Retinal pigment epithelial cell (primary cell): ENCODE results near the gene CHID1.
A peak's percentile ranks its signal among the peaks of the same experiment; 100 is the strongest.

Experiments
- DNase-seq: peaks from one replicate; pipeline ENCODE4 v3.0.0-alpha.2; 2010; ENCODE audit warnings: low read depth
- H3K4me3 ChIP-seq: 2 replicates; pipeline ENCODE4 v1.5.1; 2011; ENCODE audit warnings: mild to moderate bottlenecking, low read length, control low read depth, moderate library complexity
- CTCF ChIP-seq: conservative IDR thresholded peaks from 2 replicates; pipeline ENCODE4 v1.5.1; 2011; ENCODE audit warnings: low read depth, low read length, control low read depth, inconsistent platforms

Gene CHID1

DNA sequence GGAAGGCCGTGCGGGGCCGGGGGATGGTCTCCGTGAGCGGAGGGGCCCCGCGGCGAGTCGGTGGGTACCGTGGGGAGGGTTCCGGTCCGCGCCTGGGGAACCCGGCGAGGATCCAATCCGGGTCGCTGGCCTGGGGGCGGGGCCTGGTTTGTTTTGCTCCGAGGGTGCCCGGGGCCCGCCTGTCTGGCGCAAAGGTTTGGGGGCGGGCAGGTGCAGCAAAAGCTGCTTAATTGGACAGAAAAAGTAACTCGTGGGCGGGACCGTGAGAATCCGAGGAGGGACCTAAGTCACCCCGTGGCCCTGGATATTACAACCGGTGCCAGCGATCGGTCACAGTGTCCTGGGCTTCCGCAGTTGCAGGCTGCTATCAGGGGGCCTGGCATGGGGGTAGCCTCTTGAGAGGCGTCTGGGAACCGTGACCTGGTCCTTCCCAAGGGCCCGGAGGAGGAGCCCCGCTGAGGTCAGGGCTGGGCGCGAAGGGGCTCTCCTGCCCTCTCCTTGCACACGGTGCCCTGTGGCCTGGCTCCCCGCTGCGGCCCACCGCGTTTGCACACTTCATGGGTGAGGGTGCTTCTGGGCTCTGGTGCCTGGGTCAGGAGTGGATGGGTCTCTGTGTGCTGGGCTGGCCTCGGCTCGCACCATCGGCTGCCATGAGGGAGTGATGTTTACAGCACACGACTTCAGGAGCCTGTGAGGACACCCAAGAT, 90.5 kb downstream of the CHID1 start:
- peak overlapping the region; percentile 63 for H3K4me3 ChIP-seq
- no peak for DNase-seq

GRCh38 chr11:819129-819931, 91.3 kb downstream of the CHID1 start:
- DNase-seq = no peak

More for the DNA sequence above, 90.5 kb downstream of the CHID1 start:
- TF ChIP-seq CTCF = no peak

GRCh38 chr11:818396-819128, 92.0 kb downstream of the CHID1 start, which contains the start of gene PNPLA2:
Gene PNPLA2 (plus strand): TSS chr11:818914. CDS start chr11:819719, 805 bp downstream.
- DNase-seq = no peak
- peak within 1 kb of the TSS; percentile 63 for H3K4me3 ChIP-seq
- no peak for TF ChIP-seq CTCF

More at GRCh38 chr11:819129-819931, 91.3 kb downstream of the CHID1 start:
- TF ChIP-seq CTCF = peak; percentile 7
- peak overlapping the region; percentile 63 for H3K4me3 ChIP-seq
